Measurements from ENCODE around the gene PAIP2.
A peak's percentile ranks its signal among the peaks of the same experiment; 100 is the strongest.

DNA sequence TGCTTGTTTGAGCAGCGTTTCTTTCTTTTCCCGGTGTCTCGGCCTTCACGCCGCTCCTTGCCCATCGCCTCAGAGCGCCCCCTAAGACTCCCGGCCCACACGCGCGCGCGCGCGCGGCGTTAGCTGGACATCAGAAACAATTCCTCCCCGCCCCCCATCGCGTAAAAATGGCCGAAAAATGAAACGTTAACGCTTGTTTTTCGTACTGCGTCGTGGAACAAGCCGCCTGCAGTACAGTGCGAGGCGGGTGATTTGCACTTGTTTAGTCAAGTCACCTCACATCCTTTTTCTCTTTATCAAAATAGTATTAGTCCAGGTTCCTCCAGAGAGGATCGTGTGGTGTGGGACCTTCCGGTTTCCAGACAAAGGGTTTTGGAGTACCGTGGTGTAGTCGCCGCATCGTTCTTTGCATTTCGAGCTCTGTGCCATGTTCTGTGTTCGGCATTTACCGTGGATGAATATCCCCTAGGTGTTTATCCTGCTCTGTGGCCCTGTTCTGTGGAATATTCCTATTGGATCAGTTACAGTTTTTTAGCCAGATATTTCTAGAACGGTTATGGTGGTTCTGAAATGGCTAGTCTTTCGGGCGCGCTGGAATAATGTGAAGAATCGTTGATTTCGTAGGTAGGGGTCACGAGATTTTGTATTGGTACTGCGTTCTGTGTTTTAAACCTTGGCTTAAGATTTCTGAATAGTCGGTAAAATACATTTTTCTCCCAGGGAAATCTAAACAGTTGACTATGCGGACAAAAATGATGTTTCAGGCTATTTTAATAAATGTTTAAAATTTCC lies 47.1 kb upstream of the PAIP2 start:
- TF ChIP-seq, protein P1, sequence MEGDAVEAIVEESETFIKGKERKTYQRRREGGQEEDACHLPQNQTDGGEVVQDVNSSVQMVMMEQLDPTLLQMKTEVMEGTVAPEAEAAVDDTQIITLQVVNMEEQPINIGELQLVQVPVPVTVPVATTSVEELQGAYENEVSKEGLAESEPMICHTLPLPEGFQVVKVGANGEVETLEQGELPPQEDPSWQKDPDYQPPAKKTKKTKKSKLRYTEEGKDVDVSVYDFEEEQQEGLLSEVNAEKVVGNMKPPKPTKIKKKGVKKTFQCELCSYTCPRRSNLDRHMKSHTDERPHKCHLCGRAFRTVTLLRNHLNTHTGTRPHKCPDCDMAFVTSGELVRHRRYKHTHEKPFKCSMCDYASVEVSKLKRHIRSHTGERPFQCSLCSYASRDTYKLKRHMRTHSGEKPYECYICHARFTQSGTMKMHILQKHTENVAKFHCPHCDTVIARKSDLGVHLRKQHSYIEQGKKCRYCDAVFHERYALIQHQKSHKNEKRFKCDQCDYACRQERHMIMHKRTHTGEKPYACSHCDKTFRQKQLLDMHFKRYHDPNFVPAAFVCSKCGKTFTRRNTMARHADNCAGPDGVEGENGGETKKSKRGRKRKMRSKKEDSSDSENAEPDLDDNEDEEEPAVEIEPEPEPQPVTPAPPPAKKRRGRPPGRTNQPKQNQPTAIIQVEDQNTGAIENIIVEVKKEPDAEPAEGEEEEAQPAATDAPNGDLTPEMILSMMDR (IDR thresholded peaks at IDR 0.05) = peak in 2 of 4 experiments; percentile 24 to 48
- TF ChIP-seq POLR2A (IDR thresholded peaks at IDR 0.05) (no peak), EP300 (IDR thresholded peaks at IDR 0.05) (no peak), POLR2AphosphoS5 (IDR thresholded peaks at IDR 0.05) (no peak)
